ENCODE data around the gene COA6.
"Not testable (repeated sequence)": the region's sequence is repeated elsewhere in the genome, so short reads cannot be mapped to it uniquely, and the experiment has no call there.

COA6 gene

GRCh38 chr1:234355782-234356510 is 17.3 kb upstream of the COA6 start:
- Histone ChIP-seq H3K4me1 (no peaks in the 10 kb centered on the region), H3K9me3 (0 out of 2 replicates have a peak, but pooled peaks cover 3% of the 10 kb centered on the region), H3K36me3 (replicated peaks) (no peaks in the 10 kb centered on the region), H3K27me3 (ENCODE audit: low read depth) (peaks cover 3% of the 10 kb centered on the region; the same call in 1 of the 2 replicates), H3K4me3 (no peak overlapping the region)
- in situ Hi-C loops (cut with MboI; ENCODE audit: low sequenced_read_pairs), result no loop called here
- DNase-seq (ENCODE audit: low spot score in 2 of 2), result no peak

GRCh38 chr1:234356615-234357269 is 16.5 kb upstream of the COA6 start:
- in situ Hi-C loops (cut with MboI; ENCODE audit: low sequenced_read_pairs); DNase-seq (ENCODE audit: low spot score in 2 of 2); H3K4me3 ChIP-seq; H3K27me3 ChIP-seq (ENCODE audit: low read depth); H3K9me3 ChIP-seq; H3K36me3 ChIP-seq (replicated peaks); H3K4me1 ChIP-seq: not testable (repeated sequence)

- Histone ChIP-seq H3K27me3 (ENCODE audit: low read depth) (no peaks in the 10 kb centered on the region), H3K36me3 (replicated peaks) (no peaks in the 10 kb centered on the region), H3K9me3 (0 out of 2 replicates have a peak, but pooled peaks cover 3% of the 10 kb centered on the region), H3K4me1 (no peaks in the 10 kb centered on the region), H3K4me3 (no peak overlapping the region)
- in situ Hi-C loops (cut with MboI; ENCODE audit: low sequenced_read_pairs), result no loop called here
- no peak for DNase-seq (ENCODE audit: low spot score in 2 of 2)
These were observed 15.4 kb upstream of the COA6 start for GRCh38 chr1:234357831-234358230.

- no peaks in the 10 kb centered on the region for H3K36me3 ChIP-seq (replicated peaks)
- H3K4me3 ChIP-seq, result no peak overlapping the region
- no peaks in the 10 kb centered on the region for H3K4me1 ChIP-seq
- in situ Hi-C loops (cut with MboI; ENCODE audit: low sequenced_read_pairs), result no loop called here
- no peak for DNase-seq (ENCODE audit: low spot score in 2 of 2)
- no peaks in the 10 kb centered on the region for H3K27me3 ChIP-seq (ENCODE audit: low read depth)
- H3K9me3 ChIP-seq, result no peaks in the 10 kb centered on the region
These were observed 12.1 kb upstream of the COA6 start for GRCh38 chr1:234361102-234361603.

GRCh38 chr1:234362558-234362957 is 10.7 kb upstream of the COA6 start:
- Histone ChIP-seq H3K9me3 (no peaks in the 10 kb centered on the region), H3K4me1 (no peaks in the 10 kb centered on the region), H3K4me3 (no peak overlapping the region), H3K36me3 (replicated peaks) (no peaks in the 10 kb centered on the region), H3K27me3 (ENCODE audit: low read depth) (no peaks in the 10 kb centered on the region)
- DNase-seq (ENCODE audit: low spot score in 2 of 2), result no peak
- in situ Hi-C loops (cut with MboI; ENCODE audit: low sequenced_read_pairs), result no loop called here

- no peak overlapping the region for H3K4me3 ChIP-seq
These were observed 4.8 kb upstream of the COA6 start for GRCh38 chr1:234368320-234369032.

GRCh38 chr1:234369033-234369430 is 4.2 kb upstream of the COA6 start:
- Histone ChIP-seq H3K9me3 (no peaks in the 10 kb centered on the region), H3K36me3 (replicated peaks) (0 out of 2 replicates have a peak, but pooled peaks cover 4% of the 10 kb centered on the region), H3K4me3 (no peak overlapping the region), H3K27me3 (ENCODE audit: low read depth) (no peaks in the 10 kb centered on the region), H3K4me1 (peaks cover 9% of the 10 kb centered on the region; the same call in 1 of the 2 replicates)
- in situ Hi-C loops (cut with MboI; ENCODE audit: low sequenced_read_pairs), result no loop called here
- DNase-seq (ENCODE audit: low spot score in 2 of 2), result no peak

More at GRCh38 chr1:234368320-234369032, 4.8 kb upstream of the COA6 start:
- in situ Hi-C loops (cut with MboI; ENCODE audit: low sequenced_read_pairs), result no loop called here
- H3K36me3 ChIP-seq (replicated peaks), result 0 out of 2 replicates have a peak, but pooled peaks cover 2% of the 10 kb centered on the region
- no peak for DNase-seq (ENCODE audit: low spot score in 2 of 2)
- H3K27me3 ChIP-seq (ENCODE audit: low read depth), result no peaks in the 10 kb centered on the region
- H3K4me1 ChIP-seq, result peaks cover 9% of the 10 kb centered on the region; the same call in 1 of the 2 replicates
- no peaks in the 10 kb centered on the region for H3K9me3 ChIP-seq

- no peak overlapping the region for H3K4me3 ChIP-seq
- peaks cover 14% of the 10 kb centered on the region for H3K4me1 ChIP-seq
- peaks cover 4% of the 10 kb centered on the region; the same call in 1 of the 2 replicates for H3K36me3 ChIP-seq (replicated peaks)
- DNase-seq (ENCODE audit: low spot score in 2 of 2), result no peak
- H3K27me3 ChIP-seq (ENCODE audit: low read depth), result no peaks in the 10 kb centered on the region
- H3K9me3 ChIP-seq, result no peaks in the 10 kb centered on the region
- in situ Hi-C loops (cut with MboI; ENCODE audit: low sequenced_read_pairs), result no loop called here
These were observed 3.5 kb upstream of the COA6 start for GRCh38 chr1:234369784-234370183.

- DNase-seq (ENCODE audit: low spot score in 2 of 2), result no peak
- no peaks in the 10 kb centered on the region for H3K27me3 ChIP-seq (ENCODE audit: low read depth)
- in situ Hi-C loops (cut with MboI; ENCODE audit: low sequenced_read_pairs), result no loop called here
These were observed 1.8 kb upstream of the COA6 start for GRCh38 chr1:234371414-234371813.

GRCh38 chr1:234372011-234372757 is 1.1 kb upstream of the COA6 start:
- in situ Hi-C loops (cut with MboI; ENCODE audit: low sequenced_read_pairs), result no loop called here
- no peaks in the 10 kb centered on the region for H3K27me3 ChIP-seq (ENCODE audit: low read depth)
- H3K36me3 ChIP-seq (replicated peaks), result peaks cover 25% of the 10 kb centered on the region
- no peak for DNase-seq (ENCODE audit: low spot score in 2 of 2)
- H3K4me1 ChIP-seq, result peaks cover 14% of the 10 kb centered on the region
- no peaks in the 10 kb centered on the region for H3K9me3 ChIP-seq
- H3K4me3 ChIP-seq, result peak overlapping the region; percentile 97

More at GRCh38 chr1:234371414-234371813, 1.8 kb upstream of the COA6 start:
- Histone ChIP-seq H3K36me3 (replicated peaks) (peaks cover 18% of the 10 kb centered on the region), H3K9me3 (no peaks in the 10 kb centered on the region), H3K4me1 (peaks cover 14% of the 10 kb centered on the region), H3K4me3 (no peak overlapping the region)

GRCh38 chr1:234373959-234374254 is 651 bp downstream of the COA6 start:
- Histone ChIP-seq H3K4me1 (peaks cover 14% of the 10 kb centered on the region), H3K36me3 (replicated peaks) (peaks cover 39% of the 10 kb centered on the region), H3K4me3 (peak overlapping the region; percentile 97), H3K9me3 (no peaks in the 10 kb centered on the region), H3K27me3 (ENCODE audit: low read depth) (no peaks in the 10 kb centered on the region)
- DNase-seq (ENCODE audit: low spot score in 2 of 2), result no peak
- in situ Hi-C loops (cut with MboI; ENCODE audit: low sequenced_read_pairs), result no loop called here

GRCh38 chr1:234375672-234376071 is 2.4 kb downstream of the COA6 start:
- no peak for DNase-seq (ENCODE audit: low spot score in 2 of 2)
- H3K9me3 ChIP-seq, result no peaks in the 10 kb centered on the region
- H3K36me3 ChIP-seq (replicated peaks), result peaks cover 55% of the 10 kb centered on the region
- no peaks in the 10 kb centered on the region for H3K27me3 ChIP-seq (ENCODE audit: low read depth)
- H3K4me3 ChIP-seq, result no peak overlapping the region
- in situ Hi-C loops (cut with MboI; ENCODE audit: low sequenced_read_pairs), result no loop called here
- H3K4me1 ChIP-seq, result peaks cover 8% of the 10 kb centered on the region

- in situ Hi-C loops (cut with MboI; ENCODE audit: low sequenced_read_pairs); H3K4me3 ChIP-seq; H3K4me1 ChIP-seq; DNase-seq (ENCODE audit: low spot score in 2 of 2); H3K9me3 ChIP-seq; H3K27me3 ChIP-seq (ENCODE audit: low read depth): not testable (repeated sequence)
- peaks cover 52% of the 10 kb centered on the region for H3K36me3 ChIP-seq (replicated peaks)
These were observed 6.4 kb downstream of the COA6 start for GRCh38 chr1:234379591-234380109.

Data from HAP-1 (cell line).